ENCODE data around the gene RETNLB.

RETNLB gene

GRCh38 chr3:108757404-108757982 is at the start of gene RETNLB:
Gene RETNLB (minus strand): TSS chr3:108757410. CDS start chr3:108757185, 225 bp downstream.
- H3K27me3 ChIP-seq (ENCODE audit: control insufficient read depth, insufficient read depth, low read length): no peaks in the 10 kb centered on the region
- H3K9ac ChIP-seq (ENCODE audit: low read length): no peak within 1 kb of the TSS
- no peak within 1 kb of the TSS for H3K4me3 ChIP-seq (ENCODE audit: low read depth, low read length)

GRCh38 chr3:108806316-108806715 is 49.1 kb upstream of the RETNLB start:
- no peaks in the 10 kb centered on the region for H3K9me3 ChIP-seq (ENCODE audit: control insufficient read depth, insufficient read depth, low read depth, low read length)
- no peak overlapping the region for H3K9ac ChIP-seq (ENCODE audit: low read length)
- no peak overlapping the region for H3K27ac ChIP-seq (ENCODE audit: low read depth, low read length)
- no peaks in the 10 kb centered on the region for H3K4me1 ChIP-seq (ENCODE audit: control insufficient read depth, insufficient read depth, low read length)
- H3K4me3 ChIP-seq (ENCODE audit: low read depth, low read length): no peak overlapping the region
- H3K36me3 ChIP-seq (ENCODE audit: control insufficient read depth, insufficient read depth, low read length): no peaks in the 10 kb centered on the region
- no peaks in the 10 kb centered on the region for H3K27me3 ChIP-seq (ENCODE audit: control insufficient read depth, insufficient read depth, low read length)

More at GRCh38 chr3:108757404-108757982, at the start of gene RETNLB:
- Histone ChIP-seq H3K36me3 (ENCODE audit: control insufficient read depth, insufficient read depth, low read length) (no peaks in the 10 kb centered on the region), H3K27ac (ENCODE audit: low read depth, low read length) (no peak within 1 kb of the TSS), H3K9me3 (ENCODE audit: control insufficient read depth, insufficient read depth, low read depth, low read length) (peaks cover 4% of the 10 kb centered on the region), H3K4me1 (ENCODE audit: control insufficient read depth, insufficient read depth, low read length) (no peaks in the 10 kb centered on the region)

- Histone ChIP-seq H3K4me3 (ENCODE audit: low read depth, low read length) (no peak overlapping the region), H3K27ac (ENCODE audit: low read depth, low read length) (no peak overlapping the region), H3K27me3 (ENCODE audit: control insufficient read depth, insufficient read depth, low read length) (no peaks in the 10 kb centered on the region), H3K9me3 (ENCODE audit: control insufficient read depth, insufficient read depth, low read depth, low read length) (no peaks in the 10 kb centered on the region), H3K36me3 (ENCODE audit: control insufficient read depth, insufficient read depth, low read length) (no peaks in the 10 kb centered on the region), H3K9ac (ENCODE audit: low read length) (no peak overlapping the region), H3K4me1 (ENCODE audit: control insufficient read depth, insufficient read depth, low read length) (no peaks in the 10 kb centered on the region)
Observed at GRCh38 chr3:108804966-108805365, 47.8 kb upstream of the RETNLB start.

GRCh38 chr3:108804437-108804836 is 47.2 kb upstream of the RETNLB start:
- Histone ChIP-seq H3K27ac (ENCODE audit: low read depth, low read length) (no peak overlapping the region), H3K27me3 (ENCODE audit: control insufficient read depth, insufficient read depth, low read length) (no peaks in the 10 kb centered on the region), H3K4me3 (ENCODE audit: low read depth, low read length) (no peak overlapping the region), H3K9ac (ENCODE audit: low read length) (no peak overlapping the region), H3K9me3 (ENCODE audit: control insufficient read depth, insufficient read depth, low read depth, low read length) (no peaks in the 10 kb centered on the region), H3K36me3 (ENCODE audit: control insufficient read depth, insufficient read depth, low read length) (no peaks in the 10 kb centered on the region), H3K4me1 (ENCODE audit: control insufficient read depth, insufficient read depth, low read length) (no peaks in the 10 kb centered on the region)

- Histone ChIP-seq H3K9ac (ENCODE audit: low read length) (no peak overlapping the region), H3K36me3 (ENCODE audit: control insufficient read depth, insufficient read depth, low read length) (no peaks in the 10 kb centered on the region), H3K4me1 (ENCODE audit: control insufficient read depth, insufficient read depth, low read length) (no peaks in the 10 kb centered on the region), H3K27me3 (ENCODE audit: control insufficient read depth, insufficient read depth, low read length) (no peaks in the 10 kb centered on the region), H3K9me3 (ENCODE audit: control insufficient read depth, insufficient read depth, low read depth, low read length) (0 out of 2 replicates have a peak, but pooled peaks cover 2% of the 10 kb centered on the region), H3K27ac (ENCODE audit: low read depth, low read length) (no peak overlapping the region), H3K4me3 (ENCODE audit: low read depth, low read length) (no peak overlapping the region)
Observed at GRCh38 chr3:108791473-108791872, 34.3 kb upstream of the RETNLB start.

GRCh38 chr3:108780235-108780634 is 23.0 kb upstream of the RETNLB start:
- Histone ChIP-seq H3K9ac (ENCODE audit: low read length) (no peak overlapping the region), H3K27ac (ENCODE audit: low read depth, low read length) (no peak overlapping the region), H3K36me3 (ENCODE audit: control insufficient read depth, insufficient read depth, low read length) (no peaks in the 10 kb centered on the region), H3K27me3 (ENCODE audit: control insufficient read depth, insufficient read depth, low read length) (no peaks in the 10 kb centered on the region), H3K4me3 (ENCODE audit: low read depth, low read length) (no peak overlapping the region), H3K9me3 (ENCODE audit: control insufficient read depth, insufficient read depth, low read depth, low read length) (no peaks in the 10 kb centered on the region), H3K4me1 (ENCODE audit: control insufficient read depth, insufficient read depth, low read length) (no peaks in the 10 kb centered on the region)

- H3K27ac ChIP-seq (ENCODE audit: low read depth, low read length): no peak overlapping the region
- no peak overlapping the region for H3K4me3 ChIP-seq (ENCODE audit: low read depth, low read length)
Observed at GRCh38 chr3:108779496-108779895, 22.3 kb upstream of the RETNLB start.

GRCh38 chr3:108775649-108776048 is 18.4 kb upstream of the RETNLB start:
- Histone ChIP-seq H3K36me3 (ENCODE audit: control insufficient read depth, insufficient read depth, low read length) (no peaks in the 10 kb centered on the region), H3K4me3 (ENCODE audit: low read depth, low read length) (no peak overlapping the region), H3K27ac (ENCODE audit: low read depth, low read length) (no peak overlapping the region), H3K4me1 (ENCODE audit: control insufficient read depth, insufficient read depth, low read length) (no peaks in the 10 kb centered on the region), H3K27me3 (ENCODE audit: control insufficient read depth, insufficient read depth, low read length) (no peaks in the 10 kb centered on the region), H3K9me3 (ENCODE audit: control insufficient read depth, insufficient read depth, low read depth, low read length) (no peaks in the 10 kb centered on the region), H3K9ac (ENCODE audit: low read length) (no peak overlapping the region)

More at GRCh38 chr3:108779496-108779895, 22.3 kb upstream of the RETNLB start:
- Histone ChIP-seq H3K4me1 (ENCODE audit: control insufficient read depth, insufficient read depth, low read length) (no peaks in the 10 kb centered on the region), H3K9me3 (ENCODE audit: control insufficient read depth, insufficient read depth, low read depth, low read length) (no peaks in the 10 kb centered on the region), H3K36me3 (ENCODE audit: control insufficient read depth, insufficient read depth, low read length) (no peaks in the 10 kb centered on the region), H3K9ac (ENCODE audit: low read length) (no peak overlapping the region), H3K27me3 (ENCODE audit: control insufficient read depth, insufficient read depth, low read length) (no peaks in the 10 kb centered on the region)

GRCh38 chr3:108767253-108767652 is 10.0 kb upstream of the RETNLB start:
- Histone ChIP-seq H3K9ac (ENCODE audit: low read length) (no peak overlapping the region), H3K4me3 (ENCODE audit: low read depth, low read length) (no peak overlapping the region), H3K4me1 (ENCODE audit: control insufficient read depth, insufficient read depth, low read length) (no peaks in the 10 kb centered on the region), H3K36me3 (ENCODE audit: control insufficient read depth, insufficient read depth, low read length) (no peaks in the 10 kb centered on the region), H3K9me3 (ENCODE audit: control insufficient read depth, insufficient read depth, low read depth, low read length) (no peaks in the 10 kb centered on the region), H3K27ac (ENCODE audit: low read depth, low read length) (no peak overlapping the region), H3K27me3 (ENCODE audit: control insufficient read depth, insufficient read depth, low read length) (no peaks in the 10 kb centered on the region)

GRCh38 chr3:108755686-108756085 is 1.5 kb downstream of the RETNLB start:
- Histone ChIP-seq H3K36me3 (ENCODE audit: control insufficient read depth, insufficient read depth, low read length) (no peaks in the 10 kb centered on the region), H3K27me3 (ENCODE audit: control insufficient read depth, insufficient read depth, low read length) (no peaks in the 10 kb centered on the region), H3K9me3 (ENCODE audit: control insufficient read depth, insufficient read depth, low read depth, low read length) (peaks cover 4% of the 10 kb centered on the region), H3K4me1 (ENCODE audit: control insufficient read depth, insufficient read depth, low read length) (no peaks in the 10 kb centered on the region), H3K9ac (ENCODE audit: low read length) (no peak overlapping the region), H3K4me3 (ENCODE audit: low read depth, low read length) (no peak overlapping the region), H3K27ac (ENCODE audit: low read depth, low read length) (no peak overlapping the region)

- Histone ChIP-seq H3K36me3 (ENCODE audit: control insufficient read depth, insufficient read depth, low read length) (no peaks in the 10 kb centered on the region), H3K9ac (ENCODE audit: low read length) (no peak overlapping the region), H3K4me1 (ENCODE audit: control insufficient read depth, insufficient read depth, low read length) (no peaks in the 10 kb centered on the region; the same call in 1 of the 2 replicates), H3K27me3 (ENCODE audit: control insufficient read depth, insufficient read depth, low read length) (no peaks in the 10 kb centered on the region), H3K4me3 (ENCODE audit: low read depth, low read length) (no peak overlapping the region), H3K27ac (ENCODE audit: low read depth, low read length) (no peak overlapping the region), H3K9me3 (ENCODE audit: control insufficient read depth, insufficient read depth, low read depth, low read length) (peaks cover 3% of the 10 kb centered on the region; the same call in 1 of the 2 replicates)
Observed at GRCh38 chr3:108744762-108745161, 12.4 kb downstream of the RETNLB start.
